Hepatocyte (in vitro differentiated cells): Measurements from ENCODE around the gene PTPRD. TPM values are rescaled to one million over a fixed set of nuclear protein-coding genes. Genes with fewer than 3 reads are reported as not detected.
A peak's percentile ranks its signal among the peaks of the same experiment; 100 is the strongest.

ENCODE experiments used
- DNase-seq: peaks from one replicate; pipeline ENCODE4 v3.0.0-alpha.2; 2016; ENCODE audit warnings: low spot score
- H2AFZ ChIP-seq: fragments of 200-600 bp; sonication (generic); 2 replicates; pipeline ENCODE4 v1.6.0; 2016; ENCODE audit warnings: antibody characterized with exemption, mild to moderate bottlenecking
- H3K27ac ChIP-seq: fragments of 200-600 bp; sonication (generic); 2 replicates; pipeline ENCODE4 v1.5.1; 2016; ENCODE audit warnings: mild to moderate bottlenecking
- H3K27me3 ChIP-seq: fragments of 200-600 bp; sonication (generic); 2 replicates; pipeline ENCODE4 v1.6.1; 2016
- H3K36me3 ChIP-seq: fragments of 200-600 bp; sonication (generic); replicated peaks from 2 replicates; pipeline ENCODE4 v1.5.1; 2016; ENCODE audit warnings: low read depth; ENCODE audit not compliant: insufficient read depth
- H3K4me1 ChIP-seq: fragments of 200-600 bp; sonication (generic); 2 replicates; pipeline ENCODE4 v1.5.1; 2016; ENCODE audit warnings: mild to moderate bottlenecking, moderate library complexity; ENCODE audit not compliant: insufficient read depth
- H3K4me2 ChIP-seq: fragments of 200-600 bp; sonication (generic); 2 replicates; pipeline ENCODE4 v1.6.0; 2016
- H3K4me3 ChIP-seq: fragments of 200-600 bp; sonication (generic); 2 replicates; pipeline ENCODE4 v1.5.1; 2016; ENCODE audit warnings: mild to moderate bottlenecking
- H3K79me2 ChIP-seq: fragments of 200-600 bp; sonication (generic); 2 replicates; pipeline ENCODE4 v1.6.0; 2017; ENCODE audit warnings: mild to moderate bottlenecking
- H3K9me2 ChIP-seq: fragments of 200-600 bp; sonication (generic); replicated peaks from 2 replicates; pipeline ENCODE4 v1.6.0; 2017; ENCODE audit warnings: mild to moderate bottlenecking; ENCODE audit not compliant: insufficient read depth
- H3K9me3 ChIP-seq: fragments of 200-600 bp; sonication (generic); 2 replicates; pipeline ENCODE4 v1.5.1; 2016; ENCODE audit warnings: low read depth, mild to moderate bottlenecking
- H4K20me1 ChIP-seq: fragments of 200-600 bp; sonication (generic); 2 replicates; pipeline ENCODE4 v1.6.0; 2016; ENCODE audit warnings: mild to moderate bottlenecking; ENCODE audit not compliant: insufficient read depth, poor library complexity, severe bottlenecking
- EZH2 ChIP-seq: fragments of 200-600 bp; sonication (generic); IDR thresholded peaks from 2 replicates; pipeline ENCODE4 v1.6.1; 2016; ENCODE audit warnings: antibody characterized with exemption, mild to moderate bottlenecking, borderline replicate concordance
- EZH2phosphoT487 ChIP-seq: fragments of 200-600 bp; sonication (generic); IDR thresholded peaks from one replicate; pipeline ENCODE4 v1.6.1; 2018; ENCODE audit warnings: antibody characterized with exemption, mild to moderate bottlenecking, low read depth, moderate library complexity; ENCODE audit not compliant: unreplicated experiment, severe bottlenecking
- WGBS: methylation state at CpG from one replicate; pipeline ENCODE4 v1.1.6; 2016; ENCODE audit warnings: low lambda C conversion rate; ENCODE audit errors: missing lambda C conversion rate; 5-methylcytosine and 5-hydroxymethylcytosine counted together
- polyA plus RNA-seq: library from polyadenylated mRNA; unstranded; fragments of >200 nt; fragmentation: Nextera tagmentation; extraction: Ambion mirVana; gene quantifications from 2 replicates; pipeline ENCODE4 v1.2.1, GENCODE V29; 2016
- total RNA-seq: library from RNA; depleted of rRNA; stranded (reverse); fragments of >200 nt; gene quantifications from 2 replicates; pipeline ENCODE4 v1.2.3, GENCODE V29; 2014
- TF ChIP-seq, protein P1 (sequence below): fragments of 200-600 bp; sonication (generic); IDR thresholded peaks from 2 replicates; pipeline ENCODE4 v1.5.1; 2016; ENCODE audit warnings: antibody characterized with exemption, mild to moderate bottlenecking; ENCODE audit not compliant: poor library complexity

Gene PTPRD
- total and polyA plus RNA-seq, 2 experiments from 2014 or later, result 6.5 to 77.6 TPM

DNA sequence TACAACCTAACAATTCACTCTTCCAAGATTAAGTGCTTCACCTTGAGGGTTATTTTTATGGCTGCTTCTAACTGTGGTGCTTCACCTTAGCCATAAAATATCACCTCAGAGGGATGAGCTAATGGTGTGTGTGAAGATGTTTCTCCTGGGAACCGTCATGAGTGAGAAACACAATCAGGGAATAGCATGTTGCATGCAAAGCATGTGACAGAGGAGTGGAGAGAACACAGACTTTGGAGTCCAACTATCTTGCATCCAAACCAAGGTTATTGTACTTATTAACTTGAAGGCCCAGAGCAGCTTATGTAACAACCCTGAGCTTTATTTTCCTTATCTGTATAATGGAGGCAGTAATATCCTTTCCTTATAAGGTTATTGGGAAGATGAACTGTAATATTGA, 1724.2 kb downstream of the PTPRD start:
- no peak overlapping the region for H2AFZ ChIP-seq
- no peaks in the 10 kb centered on the region for H3K4me1 ChIP-seq
- no peaks in the 10 kb centered on the region for H3K36me3 ChIP-seq
- H3K27ac ChIP-seq, result peak overlapping the region; percentile 16
- no peak overlapping the region for H3K4me2 ChIP-seq
- 78% methylated on average over 1 of the region's 1 CpG for WGBS
- H3K27me3 ChIP-seq, result no peaks in the 10 kb centered on the region
- no peak overlapping the region for H3K4me3 ChIP-seq
- H4K20me1 ChIP-seq, result no peaks in the 10 kb centered on the region
- peak; percentile 22 for DNase-seq
- no peak for TF ChIP-seq EZH2phosphoT487
- TF ChIP-seq, protein P1, sequence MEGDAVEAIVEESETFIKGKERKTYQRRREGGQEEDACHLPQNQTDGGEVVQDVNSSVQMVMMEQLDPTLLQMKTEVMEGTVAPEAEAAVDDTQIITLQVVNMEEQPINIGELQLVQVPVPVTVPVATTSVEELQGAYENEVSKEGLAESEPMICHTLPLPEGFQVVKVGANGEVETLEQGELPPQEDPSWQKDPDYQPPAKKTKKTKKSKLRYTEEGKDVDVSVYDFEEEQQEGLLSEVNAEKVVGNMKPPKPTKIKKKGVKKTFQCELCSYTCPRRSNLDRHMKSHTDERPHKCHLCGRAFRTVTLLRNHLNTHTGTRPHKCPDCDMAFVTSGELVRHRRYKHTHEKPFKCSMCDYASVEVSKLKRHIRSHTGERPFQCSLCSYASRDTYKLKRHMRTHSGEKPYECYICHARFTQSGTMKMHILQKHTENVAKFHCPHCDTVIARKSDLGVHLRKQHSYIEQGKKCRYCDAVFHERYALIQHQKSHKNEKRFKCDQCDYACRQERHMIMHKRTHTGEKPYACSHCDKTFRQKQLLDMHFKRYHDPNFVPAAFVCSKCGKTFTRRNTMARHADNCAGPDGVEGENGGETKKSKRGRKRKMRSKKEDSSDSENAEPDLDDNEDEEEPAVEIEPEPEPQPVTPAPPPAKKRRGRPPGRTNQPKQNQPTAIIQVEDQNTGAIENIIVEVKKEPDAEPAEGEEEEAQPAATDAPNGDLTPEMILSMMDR, result no peak
- no peak for TF ChIP-seq EZH2
- no peaks in the 10 kb centered on the region for H3K9me3 ChIP-seq
- H3K79me2 ChIP-seq, result no peaks in the 10 kb centered on the region
- H3K9me2 ChIP-seq, result no peaks in the 10 kb centered on the region

DNA sequence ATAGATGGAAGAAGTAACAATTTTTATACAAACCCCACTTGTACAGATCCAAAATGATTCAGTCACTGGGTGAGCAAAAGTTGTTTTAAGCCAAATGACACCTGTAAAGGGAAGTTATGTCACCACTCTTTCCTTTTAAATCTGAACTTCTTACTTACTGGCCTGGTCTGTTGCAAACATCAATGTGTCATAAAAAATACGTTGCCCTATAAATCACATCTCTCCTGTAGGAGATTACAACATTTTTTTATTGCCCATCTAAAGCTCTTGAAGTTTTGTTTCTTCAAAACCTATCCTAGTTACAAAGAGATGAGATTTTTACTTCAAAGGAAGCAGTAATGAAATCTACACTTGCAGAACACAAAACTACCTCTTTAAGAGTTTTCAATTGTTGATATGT, 1725.4 kb downstream of the PTPRD start:
- TF ChIP-seq EZH2phosphoT487 (no peak), EZH2 (no peak)
- TF ChIP-seq, protein P1, result no peak
- Histone ChIP-seq H3K9me2 (no peaks in the 10 kb centered on the region), H3K4me1 (no peaks in the 10 kb centered on the region), H4K20me1 (no peaks in the 10 kb centered on the region), H3K9me3 (no peaks in the 10 kb centered on the region), H3K4me3 (no peak overlapping the region), H2AFZ (no peak overlapping the region), H3K27me3 (no peaks in the 10 kb centered on the region), H3K27ac (no peak overlapping the region), H3K79me2 (no peaks in the 10 kb centered on the region), H3K36me3 (no peaks in the 10 kb centered on the region), H3K4me2 (no peak overlapping the region)
- no peak for DNase-seq
- 37% methylated on average over 1 of the region's 1 CpG for WGBS

DNA sequence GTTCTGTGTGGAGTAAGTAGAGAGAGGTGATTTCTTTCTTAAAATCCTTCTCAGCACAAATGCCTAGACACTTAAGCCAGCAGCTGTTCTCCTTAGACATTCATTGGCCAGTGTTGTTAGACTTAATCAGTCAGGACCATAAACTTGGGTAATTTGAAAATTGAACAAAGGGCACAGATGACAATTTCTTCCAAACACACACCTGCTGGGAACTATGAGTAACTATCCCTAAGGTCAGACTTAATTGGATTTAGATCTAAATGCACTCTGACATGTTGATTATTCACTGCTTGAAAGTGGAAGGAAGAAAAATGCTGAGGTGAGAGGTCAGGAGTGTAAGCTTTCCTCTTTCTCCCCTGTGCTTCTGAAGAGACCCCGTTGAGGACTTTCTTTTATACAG, 1729.5 kb downstream of the PTPRD start:
- H3K27ac ChIP-seq, result no peak overlapping the region
- no peaks in the 10 kb centered on the region for H3K9me2 ChIP-seq
- no peaks in the 10 kb centered on the region for H4K20me1 ChIP-seq
- TF ChIP-seq EZH2 (no peak), EZH2phosphoT487 (no peak)
- TF ChIP-seq, protein P1, result no peak
- 61% methylated on average over 1 of the region's 1 CpG for WGBS
- no peaks in the 10 kb centered on the region for H3K79me2 ChIP-seq
- no peaks in the 10 kb centered on the region for H3K27me3 ChIP-seq
- H3K9me3 ChIP-seq, result no peaks in the 10 kb centered on the region
- H3K4me1 ChIP-seq, result no peaks in the 10 kb centered on the region
- H3K4me3 ChIP-seq, result no peak overlapping the region
- no peak overlapping the region for H3K4me2 ChIP-seq
- H2AFZ ChIP-seq, result no peak overlapping the region
- H3K36me3 ChIP-seq, result no peaks in the 10 kb centered on the region
- DNase-seq, result peak; percentile 18

DNA sequence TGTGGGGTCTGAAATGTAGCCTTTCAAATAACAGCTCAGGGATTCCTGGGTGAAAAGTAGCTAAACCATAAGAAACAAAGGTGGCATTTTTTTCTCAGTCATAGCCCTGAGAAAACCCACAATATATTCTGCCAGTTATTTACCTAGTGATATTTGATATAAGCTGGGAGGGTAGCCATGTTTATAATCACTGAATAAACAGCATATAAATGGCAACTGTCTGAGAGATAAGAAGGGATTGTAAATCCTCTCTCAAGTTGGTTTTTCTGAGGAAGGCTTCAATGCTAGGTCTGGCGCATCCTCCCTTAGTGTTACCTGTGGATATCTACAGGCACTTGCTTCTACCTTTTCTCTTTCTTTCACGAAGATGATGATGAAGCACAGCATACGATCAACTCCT, 1732.7 kb downstream of the PTPRD start:
- Histone ChIP-seq H3K27ac (no peak overlapping the region), H3K9me3 (no peaks in the 10 kb centered on the region), H3K4me1 (no peaks in the 10 kb centered on the region), H4K20me1 (no peaks in the 10 kb centered on the region), H3K9me2 (no peaks in the 10 kb centered on the region), H3K27me3 (no peaks in the 10 kb centered on the region), H2AFZ (no peak overlapping the region), H3K79me2 (no peaks in the 10 kb centered on the region), H3K4me3 (no peak overlapping the region), H3K4me2 (no peak overlapping the region), H3K36me3 (no peaks in the 10 kb centered on the region)
- WGBS, result 86% methylated on average over 3 of the region's 3 CpGs
- TF ChIP-seq, protein P1, result no peak
- TF ChIP-seq EZH2phosphoT487 (no peak), EZH2 (no peak)
- DNase-seq, result no peak
